Measurements from ENCODE around the gene FSTL4. TPM values are rescaled to one million over a fixed set of nuclear protein-coding genes. Genes with fewer than 3 reads are reported as not detected.

Gene FSTL4
- polyA plus RNA-seq, 1 donor (not counting 4 experiments of a cell fraction or from before 2014, with no cell fraction given) = 1.7 TPM

DNA sequence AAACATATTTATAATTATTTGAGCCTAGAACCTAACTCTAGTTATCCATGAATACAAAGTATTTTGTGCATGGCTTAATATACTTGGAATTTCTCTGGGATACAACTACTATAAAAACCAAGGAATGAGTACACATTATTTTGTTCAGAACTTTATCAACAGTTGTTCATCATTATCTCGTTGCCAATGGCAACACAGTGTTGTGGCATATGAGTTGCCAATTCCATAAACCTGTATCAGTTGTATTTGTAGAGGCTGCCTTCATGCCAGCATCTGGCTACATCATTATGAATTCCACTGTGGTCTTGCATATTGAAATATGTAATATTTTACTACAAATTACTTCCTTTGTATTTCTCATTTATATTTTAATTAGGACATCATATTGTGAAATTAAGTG lies 250.4 kb downstream of the FSTL4 start:
- no peaks in the 10 kb centered on the region for H3K9me1 ChIP-seq (ENCODE audit: control insufficient read depth, extremely low read depth, insufficient read depth, low read length)
- H3K9me3 ChIP-seq (ENCODE audit: control insufficient read depth, low read depth, low read length) = no peaks in the 10 kb centered on the region
- H2AFZ ChIP-seq (ENCODE audit: control insufficient read depth, low read length) = no peak overlapping the region
- H3K79me2 ChIP-seq (ENCODE audit: control insufficient read depth, insufficient read depth, low read length) = no peaks in the 10 kb centered on the region
- dilution Hi-C loops (cut with MboI; ENCODE audit: extremely low pct_ligation_motif_present, low sequenced_read_pairs) = no loop called here
- no peak for TF ChIP-seq EZH2 (IDR thresholded peaks at IDR 0.05; ENCODE audit: low read length)
- no peak for TF ChIP-seq CTCF (optimal IDR thresholded peaks at IDR 0.05 in 1 of 3, IDR thresholded peaks at IDR 0.05 in 1 of 3, conservative IDR thresholded peaks at IDR 0.05 in 1 of 3; ENCODE audit: extremely low read depth in 1 of 3, insufficient read depth in 2 of 3, low read length in 3 of 3)
- no peak for FAIRE-seq
- no peak for DNase-seq (ENCODE audit: low read depth, low spot score)
- H4K20me1 ChIP-seq (ENCODE audit: control insufficient read depth, extremely low read depth, insufficient read depth, low read length) = no peaks in the 10 kb centered on the region
- H3K9ac ChIP-seq (ENCODE audit: control insufficient read depth, extremely low read depth, insufficient read depth, low read length) = no peak overlapping the region
- H3K36me3 ChIP-seq (ENCODE audit: control insufficient read depth in 2 of 2, extremely low read depth in 1 of 2, insufficient read depth in 2 of 2, low read length in 2 of 2) = no peaks in the 10 kb centered on the region
- H3K4me2 ChIP-seq (ENCODE audit: control insufficient read depth, extremely low read depth, insufficient read depth, low read depth, low read length) = no peak overlapping the region
- H3K27me3 ChIP-seq (ENCODE audit: control insufficient read depth, extremely low read depth, insufficient read depth, low read length) = peaks cover 3% of the 10 kb centered on the region
- no peaks in the 10 kb centered on the region for H3K4me1 ChIP-seq (ENCODE audit: control insufficient read depth, extremely low read depth, insufficient read depth, low read length)
- H3K4me3 ChIP-seq (ENCODE audit: control insufficient read depth in 2 of 3, extremely low read depth in 1 of 3, insufficient read depth in 2 of 3, low read depth in 1 of 3, low read length in 3 of 3) = no peak overlapping the region
- H3K27ac ChIP-seq (ENCODE audit: control insufficient read depth, insufficient read depth, low read length) = no peak overlapping the region

GRCh38 chr5:133360693-133361472 lies 251.5 kb downstream of the FSTL4 start:
- Histone ChIP-seq H3K9me3 (ENCODE audit: control insufficient read depth, low read depth, low read length) (no peaks in the 10 kb centered on the region), H3K9me1 (ENCODE audit: control insufficient read depth, extremely low read depth, insufficient read depth, low read length) (no peaks in the 10 kb centered on the region), H3K4me1 (ENCODE audit: control insufficient read depth, extremely low read depth, insufficient read depth, low read length) (no peaks in the 10 kb centered on the region), H3K4me2 (ENCODE audit: control insufficient read depth, extremely low read depth, insufficient read depth, low read depth, low read length) (no peak overlapping the region), H3K4me3 (ENCODE audit: control insufficient read depth in 2 of 3, extremely low read depth in 1 of 3, insufficient read depth in 2 of 3, low read depth in 1 of 3, low read length in 3 of 3) (no peak overlapping the region), H3K36me3 (ENCODE audit: control insufficient read depth in 2 of 2, extremely low read depth in 1 of 2, insufficient read depth in 2 of 2, low read length in 2 of 2) (no peaks in the 10 kb centered on the region), H4K20me1 (ENCODE audit: control insufficient read depth, extremely low read depth, insufficient read depth, low read length) (no peaks in the 10 kb centered on the region), H3K9ac (ENCODE audit: control insufficient read depth, extremely low read depth, insufficient read depth, low read length) (no peak overlapping the region), H3K27ac (ENCODE audit: control insufficient read depth, insufficient read depth, low read length) (no peak overlapping the region), H3K79me2 (ENCODE audit: control insufficient read depth, insufficient read depth, low read length) (no peaks in the 10 kb centered on the region), H3K27me3 (ENCODE audit: control insufficient read depth, extremely low read depth, insufficient read depth, low read length) (peaks cover 3% of the 10 kb centered on the region), H2AFZ (ENCODE audit: control insufficient read depth, low read length) (no peak overlapping the region)
- DNase-seq (ENCODE audit: low read depth, low spot score) = no peak
- dilution Hi-C loops (cut with MboI; ENCODE audit: extremely low pct_ligation_motif_present, low sequenced_read_pairs) = no loop called here
- TF ChIP-seq CTCF (optimal IDR thresholded peaks at IDR 0.05 in 1 of 3, IDR thresholded peaks at IDR 0.05 in 1 of 3, conservative IDR thresholded peaks at IDR 0.05 in 1 of 3; ENCODE audit: extremely low read depth in 1 of 3, insufficient read depth in 2 of 3, low read length in 3 of 3) = no peak
- no peak for TF ChIP-seq EZH2 (IDR thresholded peaks at IDR 0.05; ENCODE audit: low read length)
- FAIRE-seq = no peak

Data from keratinocyte (primary cell).